Hematopoietic multipotent progenitor cell treated with erythropoietin and hydrocortisone succinate and interleukin-3 and kit ligand, for 8 days (in vitro differentiated cells): Measurements from ENCODE around the gene ANKRD13C.
A peak's percentile ranks its signal among the peaks of the same experiment; 100 is the strongest.
"Not testable (repeated sequence)": the region's sequence is repeated elsewhere in the genome, so short reads cannot be mapped to it uniquely, and the experiment has no call there.

Experiments
- DNase-seq: peaks from one replicate; pipeline ENCODE4 v3.0.0-alpha.2; 2015

The ANKRD13C gene

GRCh38 chr1:70354332-70355110, at the start of gene ANKRD13C:
TSS of gene ANKRD13C (minus strand) at chr1:70354722. CDS start at chr1:70354408, 314 bp downstream.
- peak; percentile 97 for DNase-seq

- DNase-seq, result no peak
These were observed 49.2 kb upstream of the ANKRD13C start for GRCh38 chr1:70403759-70404158.

- DNase-seq, result no peak
These were observed 47.5 kb upstream of the ANKRD13C start for GRCh38 chr1:70401974-70402373.

GRCh38 chr1:70400335-70400734, 45.8 kb upstream of the ANKRD13C start:
- DNase-seq, result no peak

- no peak for DNase-seq
These were observed 42.5 kb upstream of the ANKRD13C start for GRCh38 chr1:70397013-70397412.

- no peak for DNase-seq
These were observed 42.1 kb upstream of the ANKRD13C start for GRCh38 chr1:70396607-70397006.

GRCh38 chr1:70392626-70393025, 38.1 kb upstream of the ANKRD13C start:
- DNase-seq, result no peak

- DNase-seq, result no peak
These were observed 33.0 kb upstream of the ANKRD13C start for GRCh38 chr1:70387507-70387906.

- no peak for DNase-seq
These were observed 31.6 kb upstream of the ANKRD13C start for GRCh38 chr1:70386121-70386520.

GRCh38 chr1:70385477-70385876, 31.0 kb upstream of the ANKRD13C start:
- DNase-seq, result no peak

GRCh38 chr1:70384542-70384941, 30.0 kb upstream of the ANKRD13C start:
- DNase-seq, result no peak

- DNase-seq, result no peak
These were observed 29.0 kb upstream of the ANKRD13C start for GRCh38 chr1:70383483-70383882.

GRCh38 chr1:70382682-70383081, 28.2 kb upstream of the ANKRD13C start:
- DNase-seq, result no peak

- DNase-seq, result no peak
These were observed 21.7 kb upstream of the ANKRD13C start for GRCh38 chr1:70376196-70376595.

- DNase-seq, result not testable (repeated sequence)
These were observed 19.1 kb upstream of the ANKRD13C start for GRCh38 chr1:70373580-70373979.

GRCh38 chr1:70372426-70372825, 17.9 kb upstream of the ANKRD13C start:
- no peak for DNase-seq

GRCh38 chr1:70371586-70371985, 17.1 kb upstream of the ANKRD13C start:
- not testable (repeated sequence) for DNase-seq

- DNase-seq, result not testable (repeated sequence)
These were observed 12.9 kb upstream of the ANKRD13C start for GRCh38 chr1:70367397-70367796.

GRCh38 chr1:70366997-70367396, 12.5 kb upstream of the ANKRD13C start:
- DNase-seq, result not testable (repeated sequence)

- not testable (repeated sequence) for DNase-seq
These were observed 12.0 kb upstream of the ANKRD13C start for GRCh38 chr1:70366425-70366952.

GRCh38 chr1:70364439-70364838, 9.9 kb upstream of the ANKRD13C start:
- no peak for DNase-seq

GRCh38 chr1:70361727-70362398, 7.3 kb upstream of the ANKRD13C start:
- DNase-seq, result no peak

- no peak for DNase-seq
These were observed 5.8 kb upstream of the ANKRD13C start for GRCh38 chr1:70360321-70360720.

- DNase-seq, result no peak
These were observed 4.5 kb upstream of the ANKRD13C start for GRCh38 chr1:70358921-70359564.
